CD4-positive, alpha-beta T cell (primary cell): Measurements from ENCODE around the gene FBXO47. TPM values are rescaled to one million over a fixed set of nuclear protein-coding genes. Genes with fewer than 3 reads are reported as not detected.
A peak's percentile ranks its signal among the peaks of the same experiment; 100 is the strongest.

Source experiments
- ATAC-seq: fragments of 200-7000 bp; cut with Tn5 transposase; one replicate; pipeline ENCODE4 v1.10.0; 2022; ENCODE audit warnings: mild to moderate bottlenecking; ENCODE audit not compliant: poor library complexity
- CTCF ChIA-PET: fragments of 350-600 bp; sonication (Branson Sonifier 250); formaldehyde crosslinking; loops from one replicate; lab custom pipeline; 2021; ENCODE audit warnings: antibody characterized with exemption, inconsistent platforms; lab: Charles Lee
- POLR2A ChIA-PET: fragments of 350-600 bp; sonication (Branson Sonifier 250); formaldehyde crosslinking; loops from one replicate; lab custom pipeline; 2021; ENCODE audit warnings: antibody characterized with exemption, inconsistent platforms; lab: Charles Lee
- DNase-seq, 14 experiments: peaks; one replicate each; pipeline ENCODE4 v3.0.0-alpha.2; 2013 to 2020; ENCODE audit warnings: mixed read lengths in 2 of 14
- H3K27ac ChIP-seq, 2 donors: one replicate each; pipeline versions ENCODE4 v1.5.1 to v1.7.0; 2013; ENCODE audit warnings: low read length in 2 of 2, low read depth in 1 of 2, mild to moderate bottlenecking in 1 of 2
- H3K27me3 ChIP-seq, 2 experiments: 1 replicate in 1 of 2; 2 replicates in 1 of 2; pipeline versions ENCODE4 v1.6.1 to v1.7.0; 2013; ENCODE audit warnings: low read length in 2 of 2, control low read depth in 1 of 2, mild to moderate bottlenecking in 1 of 2, moderate library complexity in 1 of 2; ENCODE audit not compliant: insufficient read depth in 2 of 2, control insufficient read depth in 1 of 2
- H3K36me3 ChIP-seq: one replicate; pipeline ENCODE4 v1.6.1; 2013; ENCODE audit warnings: low read length, control low read depth; ENCODE audit not compliant: insufficient read depth
- H3K4me1 ChIP-seq: one replicate; pipeline ENCODE4 v1.6.1; 2013; ENCODE audit warnings: low read length, control low read depth; ENCODE audit not compliant: insufficient read depth
- H3K4me3 ChIP-seq: one replicate; pipeline ENCODE4 v1.5.1; 2013; ENCODE audit warnings: mild to moderate bottlenecking, low read length, moderate library complexity
- H3K9me3 ChIP-seq, 2 experiments: 1 replicate in 1 of 2; 2 replicates in 1 of 2; pipeline versions ENCODE4 v1.6.1 to v1.7.0; 2013; ENCODE audit warnings: low read length in 2 of 2, mild to moderate bottlenecking in 2 of 2, control low read depth in 1 of 2, moderate library complexity in 1 of 2; ENCODE audit not compliant: control insufficient read depth in 1 of 2, insufficient read depth in 1 of 2
- H3K27ac Mint-ChIP-seq: one replicate; pipeline ENCODE4 v1.8.0; 2020; ENCODE audit warnings: mixed read lengths
- H3K27me3 Mint-ChIP-seq: one replicate; pipeline ENCODE4 v1.8.0; 2021; ENCODE audit warnings: mixed read lengths
- H3K36me3 Mint-ChIP-seq: one replicate; pipeline ENCODE4 v1.8.0; 2021; ENCODE audit warnings: low read depth, mixed read lengths
- H3K4me1 Mint-ChIP-seq: one replicate; pipeline ENCODE4 v1.8.0; 2021; ENCODE audit warnings: low read depth, mixed read lengths
- H3K4me3 Mint-ChIP-seq: one replicate; pipeline ENCODE4 v1.8.0; 2020; ENCODE audit warnings: mild to moderate bottlenecking, mixed read lengths
- H3K9me3 Mint-ChIP-seq: one replicate; pipeline ENCODE4 v1.8.0; 2020; ENCODE audit warnings: mixed read lengths
- intact Hi-C, 2 experiments: fragments of 100-400 bp; cut with DNase I in 1 of 2; cut with micrococcal nuclease in 1 of 2; formaldehyde crosslinking; loops; one replicate each; pipeline versions ENCODE4 v1.15.1 to v1.9.0; 2023 to 2025; cut with DNase I, micrococcal nuclease
- total RNA-seq, 174 experiments: library from RNA in 2 of 174; stranded (reverse) in 2 of 174; gene quantifications; one replicate each; pipeline ENCODE4 v1.2.3 and lab custom pipeline; 2021 to 2026
- TF ChIP-seq, protein P1 (sequence below): fragments of 200-600 bp; IDR thresholded peaks from one replicate; pipeline ENCODE4 v1.8.0; 2022; ENCODE audit warnings: antibody characterized with exemption, mild to moderate bottlenecking

Gene FBXO47
- total RNA-seq, 2 experiments from 2014 or later: not detected

DNA sequence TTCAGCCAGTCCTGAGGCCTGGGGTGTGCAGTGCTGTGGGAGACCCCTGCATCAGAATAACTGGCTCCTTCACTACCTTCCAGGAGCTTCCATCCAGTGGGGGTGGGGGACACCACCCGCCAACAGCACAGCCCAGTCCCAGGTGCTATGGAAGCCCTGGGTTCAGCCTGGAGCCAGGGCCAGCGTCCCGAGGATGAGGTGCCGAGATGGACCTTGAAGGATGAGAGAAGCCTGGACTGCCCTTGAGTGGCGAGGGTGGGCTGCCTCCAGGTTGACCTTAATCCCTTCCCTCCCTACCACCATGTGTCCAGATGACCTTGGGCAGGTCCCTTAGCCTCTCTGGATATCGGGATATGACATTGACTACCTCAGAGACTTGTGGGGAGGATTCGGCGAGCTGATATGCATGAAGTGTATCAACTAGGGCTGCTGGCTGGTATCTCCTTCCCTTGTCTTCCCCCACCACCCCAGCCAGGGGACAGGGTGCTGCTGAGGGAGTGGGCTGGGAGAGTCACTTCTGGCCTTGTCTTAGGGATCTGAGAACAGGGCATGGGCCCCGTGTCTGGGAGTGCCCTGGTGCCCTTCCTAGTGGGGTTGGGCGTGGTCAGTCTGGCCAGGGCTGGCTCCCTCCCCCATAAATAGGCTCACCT is 56.0 kb downstream of the FBXO47 start:
- H3K36me3 Mint-ChIP-seq: peaks cover 63% of the 10 kb centered on the region
- H3K27me3 Mint-ChIP-seq: no peaks in the 10 kb centered on the region
- peaks cover 8% of the 10 kb centered on the region for H3K4me1 Mint-ChIP-seq
- Histone ChIP-seq H3K27ac (no peak overlapping the region), H3K4me3 (no peak overlapping the region), H3K4me1 (peaks cover 56% of the 10 kb centered on the region), H3K9me3 (no peaks in the 10 kb centered on the region), H3K36me3 (peaks cover 93% of the 10 kb centered on the region), H3K27me3 (no peaks in the 10 kb centered on the region)
- ATAC-seq: no peak
- POLR2A ChIA-PET: no interaction called here
- CTCF ChIA-PET: no interaction called here
- intact Hi-C loops: loop anchor here in 1 of 2 experiments (5.0 kb wide), 1 partner anchor 39 kb away; the partner anchor contains the start of gene LASP1
- H3K9me3 Mint-ChIP-seq: no peaks in the 10 kb centered on the region
- peak in 2 of 14 experiments; percentile 7 to 20 for DNase-seq
- H3K27ac Mint-ChIP-seq: peak overlapping the region; percentile 36
- no peak overlapping the region for H3K4me3 Mint-ChIP-seq
- TF ChIP-seq, protein P1, sequence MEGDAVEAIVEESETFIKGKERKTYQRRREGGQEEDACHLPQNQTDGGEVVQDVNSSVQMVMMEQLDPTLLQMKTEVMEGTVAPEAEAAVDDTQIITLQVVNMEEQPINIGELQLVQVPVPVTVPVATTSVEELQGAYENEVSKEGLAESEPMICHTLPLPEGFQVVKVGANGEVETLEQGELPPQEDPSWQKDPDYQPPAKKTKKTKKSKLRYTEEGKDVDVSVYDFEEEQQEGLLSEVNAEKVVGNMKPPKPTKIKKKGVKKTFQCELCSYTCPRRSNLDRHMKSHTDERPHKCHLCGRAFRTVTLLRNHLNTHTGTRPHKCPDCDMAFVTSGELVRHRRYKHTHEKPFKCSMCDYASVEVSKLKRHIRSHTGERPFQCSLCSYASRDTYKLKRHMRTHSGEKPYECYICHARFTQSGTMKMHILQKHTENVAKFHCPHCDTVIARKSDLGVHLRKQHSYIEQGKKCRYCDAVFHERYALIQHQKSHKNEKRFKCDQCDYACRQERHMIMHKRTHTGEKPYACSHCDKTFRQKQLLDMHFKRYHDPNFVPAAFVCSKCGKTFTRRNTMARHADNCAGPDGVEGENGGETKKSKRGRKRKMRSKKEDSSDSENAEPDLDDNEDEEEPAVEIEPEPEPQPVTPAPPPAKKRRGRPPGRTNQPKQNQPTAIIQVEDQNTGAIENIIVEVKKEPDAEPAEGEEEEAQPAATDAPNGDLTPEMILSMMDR: no peak

- TF ChIP-seq, protein P1: no peak
- Histone ChIP-seq H3K27me3 (no peaks in the 10 kb centered on the region), H3K4me3 (no peak overlapping the region), H3K27ac (no peak overlapping the region), H3K9me3 (no peaks in the 10 kb centered on the region), H3K4me1 (peaks cover 65% of the 10 kb centered on the region), H3K36me3 (peaks cover 90% of the 10 kb centered on the region)
- Mint-ChIP-seq H3K4me3 (no peak overlapping the region), H3K27me3 (no peaks in the 10 kb centered on the region), H3K27ac (peak overlapping the region; percentile 39), H3K36me3 (peaks cover 64% of the 10 kb centered on the region), H3K4me1 (peaks cover 12% of the 10 kb centered on the region), H3K9me3 (no peaks in the 10 kb centered on the region)
- intact Hi-C loops: loop anchor here in 1 of 2 experiments (5.0 kb wide), 1 partner anchor 38 kb away; the partner anchor contains the start of gene LASP1
- DNase-seq (no peak), ATAC-seq (no peak)
- ChIA-PET POLR2A (no interaction called here), CTCF (no interaction called here)
These were observed 56.9 kb downstream of the FBXO47 start for GRCh38 chr17:38910325-38910724.

GRCh38 chr17:38908676-38909181 is 58.5 kb downstream of the FBXO47 start:
- TF ChIP-seq, protein P1: no peak
- Mint-ChIP-seq H3K27ac (no peak overlapping the region), H3K36me3 (peaks cover 71% of the 10 kb centered on the region), H3K4me3 (no peak overlapping the region), H3K4me1 (peaks cover 13% of the 10 kb centered on the region), H3K27me3 (no peaks in the 10 kb centered on the region), H3K9me3 (no peaks in the 10 kb centered on the region)
- Histone ChIP-seq H3K4me3 (no peak overlapping the region), H3K27ac (no peak overlapping the region), H3K27me3 (no peaks in the 10 kb centered on the region), H3K4me1 (peaks cover 57% of the 10 kb centered on the region), H3K9me3 (no peaks in the 10 kb centered on the region), H3K36me3 (peaks cover 89% of the 10 kb centered on the region)
- DNase-seq: peak in 1 of 14 experiments; percentile 35
- CTCF ChIA-PET: no interaction called here
- ATAC-seq: no peak
- intact Hi-C loops: no loop called here
- POLR2A ChIA-PET: no interaction called here
